Fibroblast of lung (primary cell): ENCODE results near the gene NAV3. TPM values are rescaled to one million over a fixed set of nuclear protein-coding genes. Genes with fewer than 3 reads are reported as not detected.

Experiments used
- DNase-seq, 2 donors: peaks; one replicate each; pipeline versions ENCODE4 v3.0.0 to v3.0.0-alpha.2; 2010; ENCODE audit warnings: low read depth in 2 of 2
- H2AFZ ChIP-seq: 2 replicates; pipeline ENCODE4 v1.5.1; 2012; ENCODE audit warnings: low read length, control low read depth, inconsistent platforms
- H3K27ac ChIP-seq: 2 replicates; pipeline ENCODE4 v1.5.1; 2011; ENCODE audit warnings: low read length, control low read depth; ENCODE audit not compliant: insufficient read depth
- H3K27me3 ChIP-seq: 2 replicates; pipeline ENCODE4 v1.5.1; 2011; ENCODE audit warnings: mild to moderate bottlenecking, low read length; ENCODE audit not compliant: control insufficient read depth, insufficient read depth
- H3K36me3 ChIP-seq: 2 replicates; pipeline ENCODE4 v1.5.1; 2011; ENCODE audit warnings: low read length; ENCODE audit not compliant: control insufficient read depth, insufficient read depth
- H3K4me1 ChIP-seq: 2 replicates; pipeline ENCODE4 v1.5.1; 2011; ENCODE audit warnings: low read length; ENCODE audit not compliant: control insufficient read depth, insufficient read depth; ENCODE audit errors: extremely low read depth
- H3K4me2 ChIP-seq: 2 replicates; pipeline ENCODE4 v1.5.1; 2011; ENCODE audit warnings: low read length, control low read depth; ENCODE audit not compliant: insufficient read depth; ENCODE audit errors: extremely low read depth
- H3K4me3 ChIP-seq, 4 experiments: fragments of 200-600 bp in 1 of 4; sonication (generic) in 1 of 4; replicated peaks in 1 of 4; 2 replicates each; pipeline ENCODE4 v1.5.1; 2011 to 2016; ENCODE audit warnings: low read length in 4 of 4, low read depth in 3 of 4, mild to moderate bottlenecking in 3 of 4, control low read depth in 2 of 4, inconsistent platforms in 1 of 4, mixed read lengths in 1 of 4; ENCODE audit not compliant: insufficient read depth in 1 of 4; ENCODE audit errors: control extremely low read depth in 1 of 4
- H3K79me2 ChIP-seq: 2 replicates; pipeline ENCODE4 v1.5.1; 2012; ENCODE audit warnings: mild to moderate bottlenecking, low read length, inconsistent platforms; ENCODE audit not compliant: control insufficient read depth, insufficient read depth
- H3K9ac ChIP-seq: 2 replicates; pipeline ENCODE4 v1.5.1; 2011; ENCODE audit warnings: mild to moderate bottlenecking, low read length, control low read depth; ENCODE audit not compliant: insufficient read depth
- H3K9me3 ChIP-seq: 2 replicates; pipeline ENCODE4 v1.5.1; 2012; ENCODE audit warnings: low read depth, low read length; ENCODE audit not compliant: control insufficient read depth, insufficient read depth
- H4K20me1 ChIP-seq: 2 replicates; pipeline ENCODE4 v1.5.1; 2011; ENCODE audit warnings: low read length; ENCODE audit not compliant: control insufficient read depth, insufficient read depth; ENCODE audit errors: extremely low read depth
- CTCF ChIP-seq, 2 donors: IDR thresholded peaks in 1 of 2; conservative IDR thresholded peaks in 1 of 2; 1 replicate in 1 of 2; 2 replicates in 1 of 2; pipeline ENCODE4 v1.5.1; 2011 to 2012; ENCODE audit warnings: low read length in 2 of 2, control low read depth in 1 of 2, inconsistent platforms in 1 of 2, low read depth in 1 of 2, mild to moderate bottlenecking in 1 of 2
- EZH2 ChIP-seq: IDR thresholded peaks from 2 replicates; pipeline ENCODE4 v1.5.1; 2012; ENCODE audit warnings: low read length, control low read depth, mild to moderate bottlenecking; ENCODE audit errors: missing control alignments
- polyA plus RNA-seq, 2 donors: library from polyadenylated mRNA; depleted of rRNA in 1 of 2; stranded (reverse) in 1 of 2; unstranded in 1 of 2; fragments of >200 nt; gene quantifications; 2 replicates each; pipeline ENCODE4 v1.2.1, GENCODE V29; 2011 to 2012; ENCODE audit warnings: missing spikeins in 1 of 2
- total RNA-seq: library from RNA; depleted of rRNA; stranded (reverse); fragments of >200 nt; gene quantifications from 2 replicates; pipeline ENCODE4 v1.2.1, GENCODE V29; 2014

NAV3 gene
- total and polyA plus RNA-seq, 2 donors (not counting 1 experiment from before 2014, with no cell fraction given), result 30.8 to 60.6 TPM

GRCh38 chr12:77847060-77847541 is 16.4 kb downstream of the NAV3 start:
- no peaks in the 10 kb centered on the region for H3K9me3 ChIP-seq
- H3K4me2 ChIP-seq, result no peak overlapping the region
- no peak overlapping the region for H2AFZ ChIP-seq
- no peaks in the 10 kb centered on the region for H3K27me3 ChIP-seq
- no peaks in the 10 kb centered on the region for H4K20me1 ChIP-seq
- no peaks in the 10 kb centered on the region for H3K4me1 ChIP-seq
- peak in 1 of 2 donors; percentile 64 for DNase-seq
- no peaks in the 10 kb centered on the region for H3K36me3 ChIP-seq
- TF ChIP-seq EZH2 (no peak), CTCF (conservative IDR thresholded peaks at IDR 0.05 in 1 of 2, IDR thresholded peaks at IDR 0.05 in 1 of 2; ENCODE audit: low read depth in 1 of 2, low read length in 2 of 2) (no peak)
- no peaks in the 10 kb centered on the region for H3K79me2 ChIP-seq
- no peak overlapping the region for H3K27ac ChIP-seq
- H3K9ac ChIP-seq, result no peak overlapping the region
- no peak overlapping the region for H3K4me3 ChIP-seq

GRCh38 chr12:77847680-77848431 is 17.2 kb downstream of the NAV3 start:
- Histone ChIP-seq H3K36me3 (no peaks in the 10 kb centered on the region), H3K4me1 (no peaks in the 10 kb centered on the region), H3K9ac (no peak overlapping the region), H3K9me3 (no peaks in the 10 kb centered on the region), H3K27me3 (no peaks in the 10 kb centered on the region), H2AFZ (no peak overlapping the region), H3K79me2 (no peaks in the 10 kb centered on the region), H3K4me3 (peak overlapping the region in 1 of 4 experiments; percentile 7), H3K4me2 (peak overlapping the region; percentile 32), H3K27ac (no peak overlapping the region), H4K20me1 (no peaks in the 10 kb centered on the region)
- no peak for TF ChIP-seq EZH2
- TF ChIP-seq CTCF (conservative IDR thresholded peaks at IDR 0.05 in 1 of 2, IDR thresholded peaks at IDR 0.05 in 1 of 2; ENCODE audit: low read depth in 1 of 2, low read length in 2 of 2), result no peak
- DNase-seq, result peak; percentile 85 to 96

GRCh38 chr12:77850129-77850528 is 19.4 kb downstream of the NAV3 start:
- DNase-seq, result peak in 1 of 2 donors; percentile 34

More at GRCh38 chr12:77850129-77850528, 19.4 kb downstream of the NAV3 start:
- TF ChIP-seq EZH2, result no peak
- no peak for TF ChIP-seq CTCF (conservative IDR thresholded peaks at IDR 0.05 in 1 of 2, IDR thresholded peaks at IDR 0.05 in 1 of 2; ENCODE audit: low read depth in 1 of 2, low read length in 2 of 2)
- H3K4me2 ChIP-seq, result no peak overlapping the region
- no peaks in the 10 kb centered on the region for H3K4me1 ChIP-seq
- no peaks in the 10 kb centered on the region for H4K20me1 ChIP-seq
- H2AFZ ChIP-seq, result no peak overlapping the region
- H3K79me2 ChIP-seq, result no peaks in the 10 kb centered on the region
- H3K27ac ChIP-seq, result no peak overlapping the region
- no peak overlapping the region for H3K9ac ChIP-seq
- H3K27me3 ChIP-seq, result no peaks in the 10 kb centered on the region
- H3K36me3 ChIP-seq, result no peaks in the 10 kb centered on the region
- no peaks in the 10 kb centered on the region for H3K9me3 ChIP-seq
- H3K4me3 ChIP-seq, result no peak overlapping the region
